SU-DHL-6 (cell line): ENCODE measurements around the gene ZNF264.

Source experiments
- H2AFZ ChIP-seq: fragments of 200-600 bp; sonication (generic); 2 replicates; pipeline ENCODE4 v1.6.1; 2014; ENCODE audit warnings: low read depth, mild to moderate bottlenecking, moderate library complexity, mixed read lengths, antibody characterized with exemption, low read length; ENCODE audit not compliant: severe bottlenecking
- H3F3A ChIP-seq: fragments of 200-600 bp; shearing (Covaris generic); 2 replicates; pipeline ENCODE4 v1.6.0; 2016; ENCODE audit warnings: antibody characterized with exemption, mild to moderate bottlenecking; ENCODE audit not compliant: insufficient read depth
- H3K27ac ChIP-seq: fragments of 200-600 bp; sonication (generic); 2 replicates; pipeline ENCODE4 v1.5.1; 2016; ENCODE audit warnings: low read depth, mild to moderate bottlenecking, low read length, moderate library complexity, mixed read lengths
- H3K27me3 ChIP-seq: fragments of 200-600 bp; sonication (generic), shearing (Covaris generic); 2 replicates; pipeline ENCODE4 v1.6.0; 2014; ENCODE audit warnings: mild to moderate bottlenecking, low read length
- H3K36me3 ChIP-seq: fragments of 200-600 bp; sonication (generic); 2 replicates; pipeline ENCODE4 v1.6.1; 2014; ENCODE audit warnings: mild to moderate bottlenecking, low read length, mixed read lengths
- H3K4me2 ChIP-seq: fragments of 300-600, 200-600 bp; shearing (Covaris generic), sonication (generic); 2 replicates; pipeline ENCODE4 v1.6.0; 2014; ENCODE audit warnings: low read length, low read depth, mild to moderate bottlenecking; ENCODE audit not compliant: poor library complexity, severe bottlenecking
- H3K4me3 ChIP-seq: fragments of 200-600 bp; sonication (generic); 2 replicates; pipeline ENCODE4 v1.5.1; 2014; ENCODE audit warnings: antibody characterized with exemption, low read length, mild to moderate bottlenecking, mixed read lengths; ENCODE audit not compliant: insufficient read depth, poor library complexity, severe bottlenecking
- H3K79me2 ChIP-seq: fragments of 200-600 bp; sonication (generic); 2 replicates; pipeline ENCODE4 v1.6.1; 2014; ENCODE audit warnings: mild to moderate bottlenecking, low read length, moderate library complexity; ENCODE audit not compliant: insufficient read depth
- H3K9ac ChIP-seq: fragments of 200-600 bp; sonication (generic); 2 replicates; pipeline ENCODE4 v1.7.0; 2014; ENCODE audit warnings: mild to moderate bottlenecking, low read length
- H3K9me2 ChIP-seq: fragments of 200-600 bp; sonication (generic); replicated peaks from 2 replicates; pipeline ENCODE4 v1.6.1; 2014; ENCODE audit warnings: low read length; ENCODE audit not compliant: insufficient read depth
- H3K9me3 ChIP-seq: fragments of 200-600 bp; sonication (generic); 2 replicates; pipeline ENCODE4 v1.6.1; 2014; ENCODE audit warnings: low read length, mixed read lengths; ENCODE audit not compliant: insufficient read depth
- H4K20me1 ChIP-seq: fragments of 200-600 bp; sonication (generic); 2 replicates; pipeline ENCODE4 v1.6.1; 2014; ENCODE audit warnings: low read depth, mild to moderate bottlenecking, antibody characterized with exemption, low read length, moderate library complexity, mixed read lengths
- CTCF ChIP-seq: fragments of 200-600 bp; sonication (generic); IDR thresholded peaks from one replicate; pipeline ENCODE4 v1.5.1; 2017; ENCODE audit warnings: antibody characterized with exemption, mild to moderate bottlenecking, low read length, moderate library complexity; ENCODE audit not compliant: insufficient read depth, poor library complexity, severe bottlenecking
- EZH2phosphoT487 ChIP-seq: fragments of 200-600 bp; sonication (generic), shearing (Covaris generic); conservative IDR thresholded peaks from 2 replicates; pipeline ENCODE4 v1.6.1; 2018; ENCODE audit warnings: mild to moderate bottlenecking, antibody characterized with exemption, low read length, moderate library complexity, mixed read lengths

The ZNF264 gene

GRCh38 chr19:57239982-57240310, 48.6 kb downstream of the ZNF264 start:
- peak overlapping the region; percentile 91 for H3K4me3 ChIP-seq
- no peaks in the 10 kb centered on the region for H3F3A ChIP-seq
- no peaks in the 10 kb centered on the region for H3K27me3 ChIP-seq
- no peak overlapping the region for H3K27ac ChIP-seq
- H3K4me2 ChIP-seq = peak overlapping the region; percentile 95
- no peak overlapping the region for H3K9ac ChIP-seq
- H2AFZ ChIP-seq = peak overlapping the region; percentile 98
- no peaks in the 10 kb centered on the region for H3K36me3 ChIP-seq
- peaks cover 28% of the 10 kb centered on the region for H3K79me2 ChIP-seq
- no peaks in the 10 kb centered on the region for H4K20me1 ChIP-seq
- TF ChIP-seq EZH2phosphoT487 (no peak), CTCF (no peak)
- H3K9me2 ChIP-seq = no peaks in the 10 kb centered on the region
- H3K9me3 ChIP-seq = no peaks in the 10 kb centered on the region

GRCh38 chr19:57240311-57241090, 49.2 kb downstream of the ZNF264 start, which contains the start of gene ZNF805:
Gene ZNF805 (plus strand): TSS chr19:57240632. CDS start chr19:57240892, 260 bp downstream.
- Histone ChIP-seq H3K27me3 (no peaks in the 10 kb centered on the region), H3K9ac (peak within 1 kb of the TSS; percentile 90), H3K9me3 (no peaks in the 10 kb centered on the region), H2AFZ (peak within 1 kb of the TSS; percentile 98), H3K79me2 (peaks cover 28% of the 10 kb centered on the region), H3K9me2 (no peaks in the 10 kb centered on the region), H3K4me3 (peak within 1 kb of the TSS; percentile 91), H4K20me1 (no peaks in the 10 kb centered on the region), H3K36me3 (no peaks in the 10 kb centered on the region), H3F3A (no peaks in the 10 kb centered on the region), H3K27ac (peak within 1 kb of the TSS; percentile 58), H3K4me2 (peak within 1 kb of the TSS; percentile 95)
- TF ChIP-seq CTCF = no peak
- no peak for TF ChIP-seq EZH2phosphoT487

- Histone ChIP-seq H2AFZ (peak overlapping the region; percentile 98), H3K27ac (peak overlapping the region; percentile 58; the same call in 1 of the 2 replicates)
These were observed 49.9 kb downstream of the ZNF264 start for GRCh38 chr19:57241176-57241575.

More at GRCh38 chr19:57241176-57241575, 49.9 kb downstream of the ZNF264 start:
- Histone ChIP-seq H3K79me2 (peaks cover 28% of the 10 kb centered on the region), H3K9me3 (no peaks in the 10 kb centered on the region), H4K20me1 (no peaks in the 10 kb centered on the region), H3K4me3 (peak overlapping the region; percentile 91), H3K36me3 (no peaks in the 10 kb centered on the region), H3F3A (no peaks in the 10 kb centered on the region), H3K27me3 (no peaks in the 10 kb centered on the region), H3K9ac (peak overlapping the region; percentile 90), H3K9me2 (no peaks in the 10 kb centered on the region), H3K4me2 (peak overlapping the region; percentile 95)
- TF ChIP-seq CTCF (no peak), EZH2phosphoT487 (no peak)
